GM20000 (cell line): ENCODE measurements around the gene EIF4A3.

ENCODE experiments used
- DNase-seq: peaks from one replicate; pipeline ENCODE4 v3.0.0; 2012; ENCODE audit warnings: low spot score
- TF ChIP-seq, protein P1 (sequence below): IDR thresholded peaks from 2 replicates; pipeline ENCODE4 v1.5.1; 2012; ENCODE audit warnings: mild to moderate bottlenecking, control low read depth; ENCODE audit errors: extremely low read depth, missing control alignments

EIF4A3 gene

GRCh38 chr17:80123791-80124190, 23.1 kb downstream of the EIF4A3 start:
- DNase-seq = no peak

DNA sequence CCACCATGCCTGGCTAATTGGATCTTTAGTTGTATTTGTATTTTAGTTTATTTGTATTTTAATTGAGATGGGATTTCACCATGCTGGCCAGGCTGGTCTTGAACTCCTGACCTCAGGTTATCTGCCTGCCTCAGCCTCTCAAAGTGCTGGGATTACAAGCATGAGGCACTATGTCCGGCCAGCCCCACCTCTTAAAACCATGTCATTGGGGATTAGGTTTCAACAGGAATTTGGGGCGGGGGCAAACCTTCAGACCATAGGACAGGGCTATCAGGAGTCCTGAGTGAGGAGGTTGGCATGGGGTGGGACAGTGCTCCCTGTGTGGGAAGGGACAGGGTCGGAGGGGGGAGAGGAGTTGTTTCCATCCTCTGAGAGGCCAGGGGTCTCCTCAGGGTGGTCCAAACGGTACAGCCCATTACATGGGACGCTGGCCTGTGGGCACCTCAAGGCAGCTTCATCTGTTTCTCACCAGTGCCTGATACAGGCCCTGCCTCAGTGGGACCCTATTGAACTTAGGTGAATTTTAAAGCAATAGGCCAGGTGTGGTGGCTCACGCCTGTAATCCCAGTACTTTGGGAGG, 23.9 kb downstream of the EIF4A3 start:
- no peak for DNase-seq
- TF ChIP-seq, protein P1, sequence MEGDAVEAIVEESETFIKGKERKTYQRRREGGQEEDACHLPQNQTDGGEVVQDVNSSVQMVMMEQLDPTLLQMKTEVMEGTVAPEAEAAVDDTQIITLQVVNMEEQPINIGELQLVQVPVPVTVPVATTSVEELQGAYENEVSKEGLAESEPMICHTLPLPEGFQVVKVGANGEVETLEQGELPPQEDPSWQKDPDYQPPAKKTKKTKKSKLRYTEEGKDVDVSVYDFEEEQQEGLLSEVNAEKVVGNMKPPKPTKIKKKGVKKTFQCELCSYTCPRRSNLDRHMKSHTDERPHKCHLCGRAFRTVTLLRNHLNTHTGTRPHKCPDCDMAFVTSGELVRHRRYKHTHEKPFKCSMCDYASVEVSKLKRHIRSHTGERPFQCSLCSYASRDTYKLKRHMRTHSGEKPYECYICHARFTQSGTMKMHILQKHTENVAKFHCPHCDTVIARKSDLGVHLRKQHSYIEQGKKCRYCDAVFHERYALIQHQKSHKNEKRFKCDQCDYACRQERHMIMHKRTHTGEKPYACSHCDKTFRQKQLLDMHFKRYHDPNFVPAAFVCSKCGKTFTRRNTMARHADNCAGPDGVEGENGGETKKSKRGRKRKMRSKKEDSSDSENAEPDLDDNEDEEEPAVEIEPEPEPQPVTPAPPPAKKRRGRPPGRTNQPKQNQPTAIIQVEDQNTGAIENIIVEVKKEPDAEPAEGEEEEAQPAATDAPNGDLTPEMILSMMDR = no peak

More at GRCh38 chr17:80123791-80124190, 23.1 kb downstream of the EIF4A3 start:
- TF ChIP-seq, protein P1 = no peak

DNA sequence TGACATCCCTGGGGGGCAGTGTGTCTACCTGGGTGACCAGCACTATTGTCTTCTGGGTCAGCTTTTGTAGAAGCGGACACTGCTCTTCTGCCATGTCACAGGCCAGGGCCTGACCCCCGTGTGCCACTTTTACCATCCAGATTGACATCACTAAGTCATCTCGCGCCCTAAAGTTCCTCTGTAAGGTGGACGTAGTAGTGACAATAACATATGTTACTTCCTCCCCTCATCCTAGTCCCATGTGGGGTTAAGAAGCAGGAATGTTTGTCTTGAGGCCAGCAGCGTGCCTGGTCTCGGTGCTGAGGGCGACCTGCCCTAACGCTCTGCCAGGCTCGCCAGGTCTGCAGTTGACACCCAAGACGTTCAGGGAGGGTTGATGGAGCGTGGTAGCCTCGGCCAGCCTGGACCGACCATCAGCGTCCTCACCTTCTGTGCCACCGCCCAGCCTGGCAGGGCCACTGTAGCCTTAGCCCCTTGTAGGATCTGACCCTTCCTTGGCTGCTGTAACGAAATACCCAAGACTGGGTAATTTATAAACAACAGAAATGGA, 24.8 kb downstream of the EIF4A3 start:
- no peak for DNase-seq
- TF ChIP-seq, protein P1 = no peak

DNA sequence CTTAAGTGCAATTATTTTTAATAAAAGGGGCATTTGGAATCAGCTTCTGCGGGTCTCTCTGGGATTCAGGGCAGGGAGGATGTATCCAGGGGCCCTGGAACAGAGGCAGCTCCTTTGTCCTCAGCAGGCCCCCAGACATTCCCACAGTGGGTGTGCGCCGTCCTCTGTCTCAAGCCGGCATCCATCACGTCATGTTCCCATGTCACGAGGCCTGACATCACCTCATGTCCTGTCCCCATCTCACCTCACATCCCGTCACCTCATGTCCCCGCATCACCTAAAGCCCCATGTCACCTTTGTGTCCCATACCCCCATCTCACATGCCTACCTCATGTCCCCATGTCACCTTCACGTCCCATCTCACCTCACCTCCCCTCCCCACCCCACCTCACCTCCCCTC, 27.1 kb downstream of the EIF4A3 start:
- peak; percentile 20 for DNase-seq
- TF ChIP-seq, protein P1 = no peak

DNA sequence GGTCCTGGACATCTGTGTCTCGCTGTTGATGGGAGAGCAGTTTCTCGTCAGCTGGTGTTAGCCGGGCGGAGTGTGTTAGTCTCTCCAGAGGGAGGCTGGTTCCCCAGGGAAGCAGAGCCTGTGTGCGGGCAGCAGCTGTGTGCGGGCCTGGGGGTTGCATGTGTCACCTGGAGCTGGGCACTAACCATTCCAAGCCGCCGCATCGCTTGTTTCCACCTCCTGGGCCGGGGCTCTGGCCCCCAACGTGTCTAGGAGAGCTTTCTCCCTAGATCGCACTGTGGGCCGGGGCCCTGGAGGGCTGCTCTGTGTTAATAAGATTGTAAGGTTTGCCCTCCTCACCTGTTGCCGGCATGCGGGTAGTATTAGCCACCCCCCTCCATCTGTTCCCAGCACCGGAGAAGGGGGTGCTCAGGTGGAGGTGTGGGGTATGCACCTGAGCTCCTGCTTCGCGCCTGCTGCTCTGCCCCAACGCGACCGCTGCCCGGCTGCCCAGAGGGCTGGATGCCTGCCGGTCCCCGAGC, 27.6 kb downstream of the EIF4A3 start:
- DNase-seq = no peak
- TF ChIP-seq, protein P1 = no peak

- TF ChIP-seq, protein P1 = no peak
- DNase-seq = no peak
Measured at GRCh38 chr17:80118601-80119270, 28.2 kb downstream of the EIF4A3 start.
